ENCODE data around the gene EML2. TPM values are rescaled to one million over a fixed set of nuclear protein-coding genes. Genes with fewer than 3 reads are reported as not detected.

EML2 gene
- total and polyA plus RNA-seq, 2 donors from 2014 or later, result 36.6 to 93.8 TPM

GRCh38 chr19:45664575-45664974 lies 25.4 kb upstream of the EML2 start:
- FAIRE-seq, result no peak

DNA sequence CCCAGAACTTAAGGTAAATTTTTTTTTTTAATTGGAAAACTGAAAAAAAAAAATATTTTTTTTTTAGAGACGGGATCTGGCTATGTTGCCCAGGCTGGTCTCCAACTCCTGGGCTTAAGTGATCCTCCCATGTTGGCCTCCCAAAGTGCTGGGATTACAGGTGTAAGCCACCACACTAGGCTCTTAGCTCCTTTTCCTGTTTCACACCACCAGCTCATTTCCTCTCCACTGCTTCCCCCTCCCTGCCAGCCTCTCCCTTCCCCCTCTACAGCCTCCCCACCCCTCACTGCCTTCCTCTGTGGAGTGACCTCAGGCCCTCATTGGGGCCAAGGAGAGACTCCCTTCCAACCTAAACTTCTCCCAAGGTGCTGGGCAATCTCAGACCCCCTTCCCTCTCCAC lies 24.6 kb upstream of the EML2 start:
- Histone ChIP-seq H3K27me3 (ENCODE audit: control insufficient read depth, insufficient read depth, low read length) (peaks cover 11% of the 10 kb centered on the region), H3K27ac (ENCODE audit: low read depth in 2 of 2, low read length in 2 of 2) (no peak overlapping the region), H3K4me3 (ENCODE audit: low read length in 3 of 3) (no peak overlapping the region), H3K9ac (ENCODE audit: low read length in 3 of 3) (no peak overlapping the region), H3K4me1 (ENCODE audit: control insufficient read depth in 2 of 3, insufficient read depth in 2 of 3, low read depth in 1 of 3, low read length in 3 of 3) (peaks cover 0 to 8% (median 0%) of the 10 kb centered on the region in 3 donors), H3K9me3 (ENCODE audit: control insufficient read depth in 2 of 3, insufficient read depth in 1 of 3, low read length in 3 of 3) (no peaks in the 10 kb centered on the region), H3K36me3 (ENCODE audit: control insufficient read depth in 2 of 3, insufficient read depth in 3 of 3, low read length in 3 of 3) (no peaks in the 10 kb centered on the region)
- TF ChIP-seq, protein P1, sequence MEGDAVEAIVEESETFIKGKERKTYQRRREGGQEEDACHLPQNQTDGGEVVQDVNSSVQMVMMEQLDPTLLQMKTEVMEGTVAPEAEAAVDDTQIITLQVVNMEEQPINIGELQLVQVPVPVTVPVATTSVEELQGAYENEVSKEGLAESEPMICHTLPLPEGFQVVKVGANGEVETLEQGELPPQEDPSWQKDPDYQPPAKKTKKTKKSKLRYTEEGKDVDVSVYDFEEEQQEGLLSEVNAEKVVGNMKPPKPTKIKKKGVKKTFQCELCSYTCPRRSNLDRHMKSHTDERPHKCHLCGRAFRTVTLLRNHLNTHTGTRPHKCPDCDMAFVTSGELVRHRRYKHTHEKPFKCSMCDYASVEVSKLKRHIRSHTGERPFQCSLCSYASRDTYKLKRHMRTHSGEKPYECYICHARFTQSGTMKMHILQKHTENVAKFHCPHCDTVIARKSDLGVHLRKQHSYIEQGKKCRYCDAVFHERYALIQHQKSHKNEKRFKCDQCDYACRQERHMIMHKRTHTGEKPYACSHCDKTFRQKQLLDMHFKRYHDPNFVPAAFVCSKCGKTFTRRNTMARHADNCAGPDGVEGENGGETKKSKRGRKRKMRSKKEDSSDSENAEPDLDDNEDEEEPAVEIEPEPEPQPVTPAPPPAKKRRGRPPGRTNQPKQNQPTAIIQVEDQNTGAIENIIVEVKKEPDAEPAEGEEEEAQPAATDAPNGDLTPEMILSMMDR (IDR thresholded peaks at IDR 0.05; ENCODE audit: borderline replicate concordance, extremely low read depth, insufficient read depth), result no peak
- FAIRE-seq (no peak), DNase-seq (no peak)
- intact Hi-C loops (cut with DNase I), result no loop called here

More at GRCh38 chr19:45664575-45664974, 25.4 kb upstream of the EML2 start:
- Histone ChIP-seq H3K4me3 (ENCODE audit: low read length in 3 of 3) (no peak overlapping the region), H3K27ac (ENCODE audit: low read depth in 2 of 2, low read length in 2 of 2) (no peak overlapping the region), H3K4me1 (ENCODE audit: control insufficient read depth in 2 of 3, insufficient read depth in 2 of 3, low read depth in 1 of 3, low read length in 3 of 3) (peaks cover 0 to 13% (median 0%) of the 10 kb centered on the region in 3 donors), H3K36me3 (ENCODE audit: control insufficient read depth in 2 of 3, insufficient read depth in 3 of 3, low read length in 3 of 3) (no peaks in the 10 kb centered on the region), H3K27me3 (ENCODE audit: control insufficient read depth, insufficient read depth, low read length) (peaks cover 17% of the 10 kb centered on the region), H3K9ac (ENCODE audit: low read length in 3 of 3) (no peak overlapping the region), H3K9me3 (ENCODE audit: control insufficient read depth in 2 of 3, insufficient read depth in 1 of 3, low read length in 3 of 3) (no peaks in the 10 kb centered on the region)
- TF ChIP-seq, protein P1 (IDR thresholded peaks at IDR 0.05; ENCODE audit: borderline replicate concordance, extremely low read depth, insufficient read depth), result no peak
- intact Hi-C loops (cut with DNase I), result no loop called here
- DNase-seq, result no peak

DNA sequence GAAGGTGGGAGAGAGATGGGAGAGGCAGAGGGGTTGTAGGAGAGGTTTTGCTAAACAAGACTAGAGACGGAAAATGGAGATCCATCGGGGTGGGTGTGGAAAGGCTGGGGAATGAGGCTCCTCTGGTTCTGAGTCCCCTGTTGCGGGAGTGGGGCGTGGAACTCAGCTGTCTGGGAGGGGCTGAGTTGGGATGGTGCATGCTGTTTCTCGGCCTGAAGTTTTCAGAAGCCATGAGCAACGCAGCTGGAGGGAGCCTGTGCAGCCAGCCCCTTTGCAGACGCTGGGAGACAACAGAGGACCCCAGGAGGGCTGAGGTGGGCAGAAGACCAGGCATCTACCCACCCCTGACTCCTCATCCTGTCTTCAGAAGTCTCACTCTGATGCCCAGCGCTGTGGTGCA lies 21.4 kb upstream of the EML2 start:
- no peak overlapping the region for H3K4me3 ChIP-seq (ENCODE audit: low read length in 3 of 3)
- no peaks in the 10 kb centered on the region for H3K4me1 ChIP-seq (ENCODE audit: control insufficient read depth in 2 of 3, insufficient read depth in 2 of 3, low read depth in 1 of 3, low read length in 3 of 3)
- no peak overlapping the region for H3K27ac ChIP-seq (ENCODE audit: low read depth in 2 of 2, low read length in 2 of 2)
- no peak overlapping the region for H3K9ac ChIP-seq (ENCODE audit: low read length in 3 of 3)
- no peak for DNase-seq
- H3K27me3 ChIP-seq (ENCODE audit: control insufficient read depth, insufficient read depth, low read length), result no peaks in the 10 kb centered on the region
- TF ChIP-seq, protein P1 (IDR thresholded peaks at IDR 0.05; ENCODE audit: borderline replicate concordance, extremely low read depth, insufficient read depth), result no peak
- no peak for FAIRE-seq
- no peaks in the 10 kb centered on the region for H3K36me3 ChIP-seq (ENCODE audit: control insufficient read depth in 2 of 3, insufficient read depth in 3 of 3, low read length in 3 of 3)
- intact Hi-C loops (cut with DNase I), result no loop called here
- H3K9me3 ChIP-seq (ENCODE audit: control insufficient read depth in 2 of 3, insufficient read depth in 1 of 3, low read length in 3 of 3), result no peaks in the 10 kb centered on the region

GRCh38 chr19:45659096-45659729 lies 20.0 kb upstream of the EML2 start:
- no peaks in the 10 kb centered on the region for H3K27me3 ChIP-seq (ENCODE audit: control insufficient read depth, insufficient read depth, low read length)
- H3K4me3 ChIP-seq (ENCODE audit: low read length in 3 of 3), result no peak overlapping the region
- H3K9ac ChIP-seq (ENCODE audit: low read length in 3 of 3), result no peak overlapping the region
- no peaks in the 10 kb centered on the region for H3K4me1 ChIP-seq (ENCODE audit: control insufficient read depth in 2 of 3, insufficient read depth in 2 of 3, low read depth in 1 of 3, low read length in 3 of 3)
- H3K27ac ChIP-seq (ENCODE audit: low read depth in 2 of 2, low read length in 2 of 2), result no peak overlapping the region
- H3K9me3 ChIP-seq (ENCODE audit: control insufficient read depth in 2 of 3, insufficient read depth in 1 of 3, low read length in 3 of 3), result no peaks in the 10 kb centered on the region
- DNase-seq (no peak), FAIRE-seq (no peak)
- intact Hi-C loops (cut with DNase I), result no loop called here
- H3K36me3 ChIP-seq (ENCODE audit: control insufficient read depth in 2 of 3, insufficient read depth in 3 of 3, low read length in 3 of 3), result no peaks in the 10 kb centered on the region
- TF ChIP-seq, protein P1 (IDR thresholded peaks at IDR 0.05; ENCODE audit: borderline replicate concordance, extremely low read depth, insufficient read depth), result no peak
